Measurements from ENCODE around the gene EPB41.

The EPB41 gene

GRCh38 chr1:28885472-28885877 is 28.9 kb upstream of the EPB41 start:
- Histone ChIP-seq H3K4me3 (ENCODE audit: low read depth in 1 of 2, low read length in 1 of 2) (no peak overlapping the region), H3K4me1 (ENCODE audit: control insufficient read depth in 1 of 2, insufficient read depth in 1 of 2, low read depth in 1 of 2, low read length in 1 of 2) (peaks cover 44 to 55% of the 10 kb centered on the region in 2 experiments), H3K27ac (peak overlapping the region; percentile 95), H3K36me3 (no peaks in the 10 kb centered on the region), H3K9me3 (no peaks in the 10 kb centered on the region), H3K27me3 (no peaks in the 10 kb centered on the region)
- TF ChIP-seq, protein P1, sequence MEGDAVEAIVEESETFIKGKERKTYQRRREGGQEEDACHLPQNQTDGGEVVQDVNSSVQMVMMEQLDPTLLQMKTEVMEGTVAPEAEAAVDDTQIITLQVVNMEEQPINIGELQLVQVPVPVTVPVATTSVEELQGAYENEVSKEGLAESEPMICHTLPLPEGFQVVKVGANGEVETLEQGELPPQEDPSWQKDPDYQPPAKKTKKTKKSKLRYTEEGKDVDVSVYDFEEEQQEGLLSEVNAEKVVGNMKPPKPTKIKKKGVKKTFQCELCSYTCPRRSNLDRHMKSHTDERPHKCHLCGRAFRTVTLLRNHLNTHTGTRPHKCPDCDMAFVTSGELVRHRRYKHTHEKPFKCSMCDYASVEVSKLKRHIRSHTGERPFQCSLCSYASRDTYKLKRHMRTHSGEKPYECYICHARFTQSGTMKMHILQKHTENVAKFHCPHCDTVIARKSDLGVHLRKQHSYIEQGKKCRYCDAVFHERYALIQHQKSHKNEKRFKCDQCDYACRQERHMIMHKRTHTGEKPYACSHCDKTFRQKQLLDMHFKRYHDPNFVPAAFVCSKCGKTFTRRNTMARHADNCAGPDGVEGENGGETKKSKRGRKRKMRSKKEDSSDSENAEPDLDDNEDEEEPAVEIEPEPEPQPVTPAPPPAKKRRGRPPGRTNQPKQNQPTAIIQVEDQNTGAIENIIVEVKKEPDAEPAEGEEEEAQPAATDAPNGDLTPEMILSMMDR (IDR thresholded peaks at IDR 0.05): no peak

- Histone ChIP-seq H3K27ac (peak overlapping the region; percentile 95), H3K4me1 (ENCODE audit: control insufficient read depth in 1 of 2, insufficient read depth in 1 of 2, low read depth in 1 of 2, low read length in 1 of 2) (peaks cover 44 to 55% of the 10 kb centered on the region in 2 experiments), H3K4me3 (ENCODE audit: low read depth in 1 of 2, low read length in 1 of 2) (peak overlapping the region; percentile 92 to 97), H3K36me3 (no peaks in the 10 kb centered on the region), H3K27me3 (no peaks in the 10 kb centered on the region), H3K9me3 (no peaks in the 10 kb centered on the region)
- TF ChIP-seq, protein P1 (IDR thresholded peaks at IDR 0.05): no peak
Measured at GRCh38 chr1:28885977-28886730, 28.2 kb upstream of the EPB41 start.

- Histone ChIP-seq H3K27me3 (no peaks in the 10 kb centered on the region), H3K4me3 (ENCODE audit: low read depth in 1 of 2, low read length in 1 of 2) (peak overlapping the region; percentile 92 to 97), H3K4me1 (ENCODE audit: control insufficient read depth in 1 of 2, insufficient read depth in 1 of 2, low read depth in 1 of 2, low read length in 1 of 2) (peaks cover 44 to 54% of the 10 kb centered on the region in 2 experiments), H3K27ac (peak overlapping the region; percentile 95), H3K36me3 (no peaks in the 10 kb centered on the region), H3K9me3 (no peaks in the 10 kb centered on the region)
- TF ChIP-seq, protein P1 (IDR thresholded peaks at IDR 0.05): peak; percentile 56
Measured at GRCh38 chr1:28886731-28887418, 27.5 kb upstream of the EPB41 start.

DNA sequence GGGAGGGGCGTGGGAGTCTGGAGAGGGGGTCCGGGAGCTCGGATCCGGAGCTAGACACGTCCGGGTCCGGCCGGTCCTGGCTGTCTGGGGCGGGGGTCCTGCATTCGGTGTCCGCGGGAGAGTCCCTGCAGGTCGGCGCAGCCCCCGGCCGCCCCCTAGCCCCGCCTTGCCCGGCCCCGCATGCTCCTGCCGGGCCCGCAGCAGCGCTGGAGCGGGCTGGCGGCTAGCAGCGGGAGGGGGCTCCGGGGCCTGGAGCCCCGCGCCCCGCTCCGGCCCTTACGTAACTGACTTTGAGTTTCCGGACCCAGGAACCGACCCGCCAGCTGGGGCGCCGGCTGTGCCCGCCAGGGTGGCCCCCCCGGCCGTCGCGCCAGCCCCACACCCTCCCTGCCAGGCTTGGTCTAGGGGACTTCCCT is 26.9 kb upstream of the EPB41 start:
- Histone ChIP-seq H3K4me3 (ENCODE audit: low read depth in 1 of 2, low read length in 1 of 2) (peak overlapping the region; percentile 92 to 97), H3K36me3 (no peaks in the 10 kb centered on the region), H3K9me3 (no peaks in the 10 kb centered on the region), H3K27ac (peak overlapping the region; percentile 95), H3K4me1 (ENCODE audit: control insufficient read depth in 1 of 2, insufficient read depth in 1 of 2, low read depth in 1 of 2, low read length in 1 of 2) (peaks cover 44 to 48% of the 10 kb centered on the region in 2 experiments), H3K27me3 (no peaks in the 10 kb centered on the region)
- TF ChIP-seq, protein P1 (IDR thresholded peaks at IDR 0.05): no peak

DNA sequence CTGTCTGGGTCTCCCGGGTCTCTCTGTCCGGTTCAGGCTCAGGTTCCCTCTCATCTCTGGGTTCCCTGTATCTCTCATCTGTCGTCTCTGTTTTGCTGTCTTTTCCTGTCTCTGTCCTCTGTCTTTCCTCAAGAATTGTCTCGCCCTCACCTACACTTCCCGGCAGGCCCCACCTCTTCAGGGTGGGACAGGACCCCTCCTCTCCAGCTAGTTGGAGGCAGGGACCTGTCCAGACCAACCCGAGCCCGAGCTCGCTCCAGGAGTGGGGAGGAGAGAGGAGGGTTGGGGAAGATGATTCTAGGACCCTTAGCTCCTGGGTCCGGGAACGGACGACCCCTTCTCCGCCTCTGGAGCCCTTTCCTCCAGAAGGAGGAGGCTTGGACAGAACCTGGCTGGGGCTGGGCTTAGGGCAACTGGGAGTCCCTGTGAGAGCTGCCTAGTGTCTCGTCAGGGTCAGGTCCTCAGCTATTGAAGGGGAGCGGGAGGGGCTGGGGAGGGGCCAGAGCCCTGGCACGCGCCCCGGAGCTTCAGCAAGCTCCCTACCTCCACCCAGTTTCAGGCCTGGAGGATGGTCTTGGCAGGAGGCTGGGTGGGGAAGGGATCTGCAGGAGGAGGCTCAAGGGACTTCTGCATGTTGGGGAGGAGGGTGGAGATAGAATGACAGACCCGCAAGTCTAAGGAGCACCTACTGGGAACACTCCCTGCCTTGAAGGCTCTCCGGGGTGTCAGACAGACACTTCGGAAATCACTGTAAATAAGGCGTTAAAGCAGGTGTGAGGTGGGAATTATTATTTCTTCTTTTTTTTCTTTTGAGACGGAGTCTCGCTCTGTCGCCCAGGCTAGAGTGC is 26.3 kb upstream of the EPB41 start:
- Histone ChIP-seq H3K9me3 (no peaks in the 10 kb centered on the region), H3K27me3 (no peaks in the 10 kb centered on the region), H3K4me3 (ENCODE audit: low read depth in 1 of 2, low read length in 1 of 2) (peak overlapping the region; percentile 92 to 97), H3K4me1 (ENCODE audit: control insufficient read depth in 1 of 2, insufficient read depth in 1 of 2, low read depth in 1 of 2, low read length in 1 of 2) (peaks cover 44 to 48% of the 10 kb centered on the region in 2 experiments), H3K36me3 (no peaks in the 10 kb centered on the region), H3K27ac (peak overlapping the region; percentile 95)
- TF ChIP-seq, protein P1 (IDR thresholded peaks at IDR 0.05): no peak

All from neutrophil (primary cell).